HG03457 (cell line): ENCODE data around the gene APOBEC3H.

Experiments used
- ATAC-seq: cut with Tn5 transposase; IDR thresholded peaks from one replicate; pipeline ENCODE4 v1.9.1; 2021; ENCODE audit warnings: moderate number of reproducible peaks; ENCODE audit not compliant: unreplicated experiment

APOBEC3H gene

DNA sequence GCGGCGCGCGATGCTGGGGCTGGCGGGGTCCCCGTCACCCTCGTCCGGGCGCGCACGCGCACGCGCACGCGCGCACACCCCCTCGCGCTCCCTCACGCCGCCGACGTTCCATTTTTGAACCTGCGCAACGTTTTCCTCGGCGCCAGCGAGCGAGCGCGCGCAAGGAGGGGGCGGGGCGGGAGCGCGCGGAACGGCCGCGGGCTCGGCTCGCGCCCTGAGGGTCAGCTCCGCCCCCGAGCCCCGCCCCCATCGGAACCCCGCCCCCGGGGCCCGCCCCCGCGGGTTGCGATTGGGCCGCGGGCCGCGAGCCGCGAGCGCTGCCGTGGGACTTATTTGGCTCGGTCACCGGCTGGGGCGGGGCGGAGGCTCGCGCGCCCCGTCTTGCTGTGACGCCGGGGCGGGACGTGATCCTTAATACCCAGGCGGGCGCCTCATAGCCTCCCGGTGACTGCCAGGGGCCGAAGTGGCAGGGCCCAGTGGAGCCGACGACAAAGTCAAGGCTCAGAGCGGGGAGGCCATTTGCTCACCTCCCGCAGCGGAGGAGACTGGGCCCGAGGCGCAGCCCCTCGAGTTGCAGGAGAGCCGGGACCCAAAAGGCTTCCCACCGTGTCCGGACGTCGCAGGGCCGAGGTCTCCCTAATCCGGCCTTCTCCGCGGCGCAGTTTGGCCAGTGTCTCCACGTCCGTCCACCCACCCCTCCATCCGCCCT is 55.6 kb downstream of the APOBEC3H start, which contains the start of gene CBX7:
Gene CBX7, minus strand, starts transcription at position 170 of the 709 bp plus-strand sequence. CDS start 236 bp downstream, outside the sequence.
- ATAC-seq: peak; percentile 59

DNA sequence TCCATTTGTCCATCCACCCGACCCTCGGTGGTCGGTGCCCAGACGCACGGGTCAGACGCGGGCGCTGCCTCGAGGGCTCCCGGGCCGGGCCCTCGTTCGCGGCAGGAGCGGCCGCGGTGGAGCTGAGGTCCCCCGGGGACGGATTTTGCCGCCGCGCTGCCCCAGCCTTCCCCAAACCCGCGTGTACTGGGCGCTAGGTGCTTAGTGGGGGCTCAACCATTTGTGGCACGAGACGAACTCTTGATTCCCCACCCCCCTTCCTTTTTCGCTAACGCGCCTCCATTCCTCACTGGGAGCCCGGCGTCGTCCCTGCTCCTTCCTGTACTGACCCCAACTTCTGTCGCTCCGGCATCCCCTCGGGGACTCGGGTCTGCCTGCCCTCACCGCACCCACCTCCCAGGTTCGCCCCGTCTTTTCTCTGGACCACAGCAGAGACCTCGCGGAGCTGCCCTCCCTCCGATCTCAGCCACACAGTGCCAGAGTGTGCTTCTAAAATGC is 56.2 kb downstream of the APOBEC3H start:
- no peak for ATAC-seq
